Coronary artery (tissue), 2 donors: ENCODE results near the gene PIP4K2B.

Source experiments
- DNase-seq: peaks from one replicate; pipeline ENCODE4 v3.0.0-alpha.2; 2017; ENCODE audit warnings: low spot score
- H3K27ac ChIP-seq, 2 donors: fragments of 200-600 bp; sonication (generic); one replicate each; pipeline ENCODE4 v1.5.1; 2016 to 2019
- H3K4me3 ChIP-seq: fragments of 200-600 bp; sonication (generic); 2 replicates; pipeline ENCODE4 v1.5.1; 2016; ENCODE audit warnings: mild to moderate bottlenecking, moderate library complexity
- CTCF ChIP-seq: fragments of 200-600 bp; sonication (generic); IDR thresholded peaks from one replicate; pipeline ENCODE4 v1.5.1; 2019; ENCODE audit warnings: antibody characterized with exemption

Gene PIP4K2B

GRCh38 chr17:38719289-38719942 lies 79.9 kb downstream of the PIP4K2B start:
- Histone ChIP-seq H3K27ac (peak overlapping the region in 1 of 2 donors; percentile 13), H3K4me3 (no peak overlapping the region)
- no peak for DNase-seq
- no peak for TF ChIP-seq CTCF

- H3K27ac ChIP-seq: no peak overlapping the region
- TF ChIP-seq CTCF: no peak
- DNase-seq: no peak
- no peak overlapping the region for H3K4me3 ChIP-seq
Observed at GRCh38 chr17:38717139-38717745, 82.1 kb downstream of the PIP4K2B start.

GRCh38 chr17:38716368-38717005 lies 82.9 kb downstream of the PIP4K2B start:
- no peak for DNase-seq
- Histone ChIP-seq H3K4me3 (no peak overlapping the region), H3K27ac (no peak overlapping the region)
- no peak for TF ChIP-seq CTCF
